Hepatocyte (in vitro differentiated cells): ENCODE data around the gene CA7. TPM values are rescaled to one million over a fixed set of nuclear protein-coding genes. Genes with fewer than 3 reads are reported as not detected.

Experiments
- DNase-seq: peaks from one replicate; pipeline ENCODE4 v3.0.0-alpha.2; 2016; ENCODE audit warnings: low spot score
- H2AFZ ChIP-seq: fragments of 200-600 bp; sonication (generic); 2 replicates; pipeline ENCODE4 v1.6.0; 2016; ENCODE audit warnings: antibody characterized with exemption, mild to moderate bottlenecking
- H3K27ac ChIP-seq: fragments of 200-600 bp; sonication (generic); 2 replicates; pipeline ENCODE4 v1.5.1; 2016; ENCODE audit warnings: mild to moderate bottlenecking
- H3K27me3 ChIP-seq: fragments of 200-600 bp; sonication (generic); 2 replicates; pipeline ENCODE4 v1.6.1; 2016
- H3K36me3 ChIP-seq: fragments of 200-600 bp; sonication (generic); replicated peaks from 2 replicates; pipeline ENCODE4 v1.5.1; 2016; ENCODE audit warnings: low read depth; ENCODE audit not compliant: insufficient read depth
- H3K4me1 ChIP-seq: fragments of 200-600 bp; sonication (generic); 2 replicates; pipeline ENCODE4 v1.5.1; 2016; ENCODE audit warnings: mild to moderate bottlenecking, moderate library complexity; ENCODE audit not compliant: insufficient read depth
- H3K4me2 ChIP-seq: fragments of 200-600 bp; sonication (generic); 2 replicates; pipeline ENCODE4 v1.6.0; 2016
- H3K4me3 ChIP-seq: fragments of 200-600 bp; sonication (generic); 2 replicates; pipeline ENCODE4 v1.5.1; 2016; ENCODE audit warnings: mild to moderate bottlenecking
- H3K79me2 ChIP-seq: fragments of 200-600 bp; sonication (generic); 2 replicates; pipeline ENCODE4 v1.6.0; 2017; ENCODE audit warnings: mild to moderate bottlenecking
- H3K9me2 ChIP-seq: fragments of 200-600 bp; sonication (generic); replicated peaks from 2 replicates; pipeline ENCODE4 v1.6.0; 2017; ENCODE audit warnings: mild to moderate bottlenecking; ENCODE audit not compliant: insufficient read depth
- H3K9me3 ChIP-seq: fragments of 200-600 bp; sonication (generic); 2 replicates; pipeline ENCODE4 v1.5.1; 2016; ENCODE audit warnings: low read depth, mild to moderate bottlenecking
- H4K20me1 ChIP-seq: fragments of 200-600 bp; sonication (generic); 2 replicates; pipeline ENCODE4 v1.6.0; 2016; ENCODE audit warnings: mild to moderate bottlenecking; ENCODE audit not compliant: insufficient read depth, poor library complexity, severe bottlenecking
- EZH2 ChIP-seq: fragments of 200-600 bp; sonication (generic); IDR thresholded peaks from 2 replicates; pipeline ENCODE4 v1.6.1; 2016; ENCODE audit warnings: antibody characterized with exemption, mild to moderate bottlenecking, borderline replicate concordance
- EZH2phosphoT487 ChIP-seq: fragments of 200-600 bp; sonication (generic); IDR thresholded peaks from one replicate; pipeline ENCODE4 v1.6.1; 2018; ENCODE audit warnings: antibody characterized with exemption, mild to moderate bottlenecking, low read depth, moderate library complexity; ENCODE audit not compliant: unreplicated experiment, severe bottlenecking
- WGBS: methylation state at CpG from one replicate; pipeline ENCODE4 v1.1.6; 2016; ENCODE audit warnings: low lambda C conversion rate; ENCODE audit errors: missing lambda C conversion rate; 5-methylcytosine and 5-hydroxymethylcytosine counted together
- polyA plus RNA-seq: library from polyadenylated mRNA; unstranded; fragments of >200 nt; fragmentation: Nextera tagmentation; extraction: Ambion mirVana; gene quantifications from 2 replicates; pipeline ENCODE4 v1.2.1, GENCODE V29; 2016
- total RNA-seq: library from RNA; depleted of rRNA; stranded (reverse); fragments of >200 nt; gene quantifications from 2 replicates; pipeline ENCODE4 v1.2.3, GENCODE V29; 2014
- TF ChIP-seq, protein P1 (sequence below): fragments of 200-600 bp; sonication (generic); IDR thresholded peaks from 2 replicates; pipeline ENCODE4 v1.5.1; 2016; ENCODE audit warnings: antibody characterized with exemption, mild to moderate bottlenecking; ENCODE audit not compliant: poor library complexity

The CA7 gene
- total and polyA plus RNA-seq, 2 experiments from 2014 or later: 0.25 to 2.5 TPM

GRCh38 chr16:66857437-66857836 is 13.2 kb downstream of the CA7 start:
- Histone ChIP-seq H3K27me3 (no peaks in the 10 kb centered on the region), H3K4me3 (no peak overlapping the region), H3K9me2 (no peaks in the 10 kb centered on the region), H3K4me1 (no peaks in the 10 kb centered on the region), H3K4me2 (no peak overlapping the region), H3K36me3 (no peaks in the 10 kb centered on the region), H3K27ac (no peak overlapping the region), H3K9me3 (no peaks in the 10 kb centered on the region), H4K20me1 (no peaks in the 10 kb centered on the region), H2AFZ (no peak overlapping the region), H3K79me2 (no peaks in the 10 kb centered on the region)
- TF ChIP-seq EZH2: no peak
- TF ChIP-seq, protein P1, sequence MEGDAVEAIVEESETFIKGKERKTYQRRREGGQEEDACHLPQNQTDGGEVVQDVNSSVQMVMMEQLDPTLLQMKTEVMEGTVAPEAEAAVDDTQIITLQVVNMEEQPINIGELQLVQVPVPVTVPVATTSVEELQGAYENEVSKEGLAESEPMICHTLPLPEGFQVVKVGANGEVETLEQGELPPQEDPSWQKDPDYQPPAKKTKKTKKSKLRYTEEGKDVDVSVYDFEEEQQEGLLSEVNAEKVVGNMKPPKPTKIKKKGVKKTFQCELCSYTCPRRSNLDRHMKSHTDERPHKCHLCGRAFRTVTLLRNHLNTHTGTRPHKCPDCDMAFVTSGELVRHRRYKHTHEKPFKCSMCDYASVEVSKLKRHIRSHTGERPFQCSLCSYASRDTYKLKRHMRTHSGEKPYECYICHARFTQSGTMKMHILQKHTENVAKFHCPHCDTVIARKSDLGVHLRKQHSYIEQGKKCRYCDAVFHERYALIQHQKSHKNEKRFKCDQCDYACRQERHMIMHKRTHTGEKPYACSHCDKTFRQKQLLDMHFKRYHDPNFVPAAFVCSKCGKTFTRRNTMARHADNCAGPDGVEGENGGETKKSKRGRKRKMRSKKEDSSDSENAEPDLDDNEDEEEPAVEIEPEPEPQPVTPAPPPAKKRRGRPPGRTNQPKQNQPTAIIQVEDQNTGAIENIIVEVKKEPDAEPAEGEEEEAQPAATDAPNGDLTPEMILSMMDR: no peak
- TF ChIP-seq EZH2phosphoT487: no peak
- 54% methylated on average over 6 of the region's 6 CpGs for WGBS
- DNase-seq: no peak

DNA sequence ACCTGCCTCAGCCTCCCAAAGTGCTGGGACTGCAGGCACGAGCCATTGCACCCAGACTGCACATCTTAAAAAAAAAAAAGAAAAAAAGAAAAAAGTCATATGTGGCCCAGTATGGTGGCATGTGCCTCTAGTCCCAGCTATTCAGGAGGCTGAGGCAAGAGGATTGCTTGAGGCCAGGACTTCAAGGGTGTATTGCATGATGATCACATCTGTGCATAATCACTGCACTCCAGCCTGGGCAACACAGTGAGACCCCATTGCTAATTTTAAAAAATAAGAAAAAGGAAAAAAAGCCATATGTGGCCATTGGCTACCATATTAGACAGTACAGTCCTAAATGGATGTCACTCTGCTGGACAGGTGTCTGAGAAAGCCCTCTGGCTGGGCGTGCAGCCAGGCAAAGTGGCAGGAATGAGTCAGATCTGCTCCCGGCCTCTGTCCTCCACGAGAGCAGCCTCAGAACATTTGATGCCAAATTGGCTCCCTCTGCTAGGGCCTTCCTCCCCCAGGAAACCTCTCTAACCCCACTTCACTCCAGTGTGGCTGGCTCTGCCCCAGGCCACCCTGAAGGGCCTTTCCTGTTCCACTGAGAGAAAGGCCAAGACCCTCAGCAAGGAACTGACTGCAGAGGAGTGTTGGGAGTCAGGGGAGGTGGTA is 14.7 kb downstream of the CA7 start:
- no peaks in the 10 kb centered on the region for H3K36me3 ChIP-seq
- H2AFZ ChIP-seq: no peak overlapping the region
- no peaks in the 10 kb centered on the region for H3K9me3 ChIP-seq
- H3K4me3 ChIP-seq: no peak overlapping the region
- H3K79me2 ChIP-seq: no peaks in the 10 kb centered on the region
- no peaks in the 10 kb centered on the region for H4K20me1 ChIP-seq
- no peaks in the 10 kb centered on the region for H3K4me1 ChIP-seq
- H3K27ac ChIP-seq: no peak overlapping the region
- H3K4me2 ChIP-seq: no peak overlapping the region
- 67% methylated on average over 4 of the region's 4 CpGs for WGBS
- H3K27me3 ChIP-seq: no peaks in the 10 kb centered on the region
- H3K9me2 ChIP-seq: no peaks in the 10 kb centered on the region
- TF ChIP-seq EZH2 (no peak), EZH2phosphoT487 (no peak)
- TF ChIP-seq, protein P1: no peak
- no peak for DNase-seq

- no peak overlapping the region for H2AFZ ChIP-seq
- H3K4me1 ChIP-seq: no peaks in the 10 kb centered on the region
- H3K9me3 ChIP-seq: no peaks in the 10 kb centered on the region
- H3K4me3 ChIP-seq: no peak overlapping the region
- TF ChIP-seq, protein P1: no peak
- TF ChIP-seq EZH2phosphoT487 (no peak), EZH2 (no peak)
- no peak overlapping the region for H3K27ac ChIP-seq
- H3K36me3 ChIP-seq: no peaks in the 10 kb centered on the region
- H3K79me2 ChIP-seq: no peaks in the 10 kb centered on the region
- H4K20me1 ChIP-seq: no peaks in the 10 kb centered on the region
- H3K4me2 ChIP-seq: no peak overlapping the region
- DNase-seq: no peak
- H3K9me2 ChIP-seq: no peaks in the 10 kb centered on the region
- H3K27me3 ChIP-seq: no peaks in the 10 kb centered on the region
- 91% methylated on average over 3 of the region's 3 CpGs for WGBS
These were observed 15.3 kb downstream of the CA7 start for GRCh38 chr16:66859397-66860068.
